ENCODE data around the gene CXCL14.

CXCL14 gene

DNA sequence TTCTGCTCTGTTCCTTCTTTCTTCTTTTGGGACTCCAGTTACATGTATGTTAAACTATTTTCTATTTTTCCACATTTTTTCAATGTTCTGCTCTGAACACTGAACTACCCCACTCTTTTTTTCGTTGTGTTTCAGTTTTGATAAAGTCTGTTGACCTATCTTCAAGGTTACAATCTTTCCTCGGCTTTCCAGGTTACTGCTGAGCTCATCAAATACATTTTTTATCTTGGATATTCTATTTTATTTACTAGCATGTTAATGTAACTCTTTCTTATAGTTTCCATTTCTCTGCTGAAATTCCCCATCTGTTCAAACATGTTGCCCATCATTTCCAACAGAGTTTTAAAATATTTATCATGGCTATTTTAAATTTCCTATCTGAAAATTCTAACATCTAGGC, 56.8 kb downstream of the CXCL14 start:
- H3K36me3 ChIP-seq (ENCODE audit: insufficient read depth, low read length), result no peaks in the 10 kb centered on the region
- peaks cover 42% of the 10 kb centered on the region for H3K27me3 ChIP-seq (ENCODE audit: insufficient read depth, low read length)
- peaks cover 10% of the 10 kb centered on the region for H3K9me3 ChIP-seq (ENCODE audit: insufficient read depth, low read depth, low read length)
- 84% methylated on average over 2 of the region's 2 CpGs for WGBS
- no peak overlapping the region for H3K27ac ChIP-seq (ENCODE audit: low read depth, low read length)
- no peaks in the 10 kb centered on the region for H3K4me1 ChIP-seq (ENCODE audit: insufficient read depth, low read length)
- no peak overlapping the region for H3K4me3 ChIP-seq (ENCODE audit: low read length)
- H3K9ac ChIP-seq (ENCODE audit: low read depth, low read length), result no peak overlapping the region

Measured in HUES64 (cell line).